ENCODE data around the gene MAP2K5.

GRCh38 chr15:67731112-67731721 lies 188.7 kb downstream of the MAP2K5 start:
- TF ChIP-seq POLR2A (IDR thresholded peaks at IDR 0.05) (no peak), CTCF (IDR thresholded peaks at IDR 0.05) (no peak)
